BJ (cell line): ENCODE results near the gene TASP1. TPM values are rescaled to one million over a fixed set of nuclear protein-coding genes. Genes with fewer than 3 reads are reported as not detected.
"Not testable (repeated sequence)": the region's sequence is repeated elsewhere in the genome, so short reads cannot be mapped to it uniquely, and the experiment has no call there.

ENCODE experiments used
- CTCF ChIA-PET: fragments of 350-600 bp; formaldehyde crosslinking; extraction: SDS; loops from one replicate; lab custom pipeline; 2021; ENCODE audit warnings: antibody characterized with exemption, inconsistent platforms; lab: Yijun Ruan, JAX
- POLR2A ChIA-PET: fragments of 300-600 bp; sonication (Branson Sonifier 250); formaldehyde crosslinking; extraction: SDS; loops from one replicate; lab custom pipeline; 2021; ENCODE audit warnings: antibody characterized with exemption; lab: Charles Lee
- DNase-seq: peaks from one replicate; pipeline ENCODE4 v3.0.0-alpha.2; 2011; ENCODE audit warnings: low read depth
- H3K27me3 ChIP-seq: 2 replicates; pipeline ENCODE4 v1.6.0; 2011; ENCODE audit warnings: low read length; ENCODE audit not compliant: control insufficient read depth, insufficient read depth
- H3K36me3 ChIP-seq: 2 replicates; pipeline ENCODE4 v1.5.1; 2011; ENCODE audit warnings: low read length; ENCODE audit not compliant: control insufficient read depth, insufficient read depth
- H3K4me3 ChIP-seq: 2 replicates; pipeline ENCODE4 v1.5.1; 2011; ENCODE audit warnings: low read depth, mild to moderate bottlenecking, control low read depth, low read length
- CTCF ChIP-seq: IDR thresholded peaks from 2 replicates; pipeline ENCODE4 v1.5.1; 2011; ENCODE audit warnings: low read depth, mild to moderate bottlenecking, control low read depth, inconsistent platforms, low read length, moderate library complexity; ENCODE audit not compliant: insufficient read depth
- polyA plus RNA-seq: library from polyadenylated mRNA; depleted of rRNA; stranded (reverse); fragments of >200 nt; gene quantifications from 2 replicates; pipeline ENCODE4 v1.2.3, GENCODE V29; 2011

Gene TASP1
- polyA plus RNA-seq, 1 experiment: 5.4 TPM

GRCh38 chr20:13486694-13487093 lies 152.0 kb downstream of the TASP1 start:
- ChIA-PET CTCF (no interaction called here), POLR2A (no interaction called here)
- Histone ChIP-seq H3K27me3 (no peaks in the 10 kb centered on the region), H3K36me3 (no peaks in the 10 kb centered on the region), H3K4me3 (no peak overlapping the region)
- DNase-seq: no peak
- TF ChIP-seq CTCF: no peak

GRCh38 chr20:13485576-13485975 lies 153.2 kb downstream of the TASP1 start:
- Histone ChIP-seq H3K4me3 (no peak overlapping the region), H3K27me3 (no peaks in the 10 kb centered on the region), H3K36me3 (no peaks in the 10 kb centered on the region)
- no peak for TF ChIP-seq CTCF
- ChIA-PET CTCF (interaction anchor here (0.7 kb wide), 1 partner anchor 61 kb away, joined by 3 read pairs; no protein-coding TSS in a partner anchor), POLR2A (no interaction called here)
- no peak for DNase-seq

- POLR2A ChIA-PET, CTCF ChIA-PET, H3K27me3 ChIP-seq, DNase-seq, H3K36me3 ChIP-seq, H3K4me3 ChIP-seq: not testable (repeated sequence)
These were observed 153.7 kb downstream of the TASP1 start for GRCh38 chr20:13485019-13485418.

- H3K36me3 ChIP-seq, POLR2A ChIA-PET, H3K27me3 ChIP-seq, H3K4me3 ChIP-seq, DNase-seq, CTCF ChIA-PET: not testable (repeated sequence)
These were observed 155.3 kb downstream of the TASP1 start for GRCh38 chr20:13483472-13483871.

GRCh38 chr20:13478366-13478765 lies 160.4 kb downstream of the TASP1 start:
- ChIA-PET CTCF (no interaction called here), POLR2A (no interaction called here)
- DNase-seq: no peak
- Histone ChIP-seq H3K36me3 (no peaks in the 10 kb centered on the region), H3K27me3 (no peaks in the 10 kb centered on the region), H3K4me3 (no peak overlapping the region)
- TF ChIP-seq CTCF: no peak

- POLR2A ChIA-PET: no interaction called here
- CTCF ChIA-PET: no interaction called here
- no peaks in the 10 kb centered on the region for H3K27me3 ChIP-seq
- H3K4me3 ChIP-seq: no peak overlapping the region
- DNase-seq: no peak
- H3K36me3 ChIP-seq: no peaks in the 10 kb centered on the region
- TF ChIP-seq CTCF: no peak
These were observed 164.3 kb downstream of the TASP1 start for GRCh38 chr20:13474467-13474866.
